K562 (cell line): ENCODE data around the gene PRAMEF1. TPM values are rescaled to one million over a fixed set of nuclear protein-coding genes. Genes with fewer than 3 reads are reported as not detected.

Source experiments
- ASH1L ChIP-seq: fragments of 450-650 bp; IDR thresholded peaks from 2 replicates; pipeline ENCODE4 v1.6.1; 2018; ENCODE audit warnings: borderline replicate concordance, mild to moderate bottlenecking, low read depth; ENCODE audit not compliant: partially characterized antibody
- CBFA2T2 ChIP-seq: fragments of 450-650 bp; conservative IDR thresholded peaks from 2 replicates; pipeline ENCODE4 v1.6.1; 2017; ENCODE audit warnings: mild to moderate bottlenecking
- EHMT2 ChIP-seq: fragments of 450-650 bp; IDR thresholded peaks from 2 replicates; pipeline ENCODE4 v1.6.1; 2018; ENCODE audit warnings: antibody characterized with exemption
- EP300 ChIP-seq: IDR thresholded peaks from 2 replicates; pipeline ENCODE4 v1.6.1; 2012; ENCODE audit warnings: low read length, improper control_type of control experiment
- ESRRA ChIP-seq: fragments of 450-650 bp; IDR thresholded peaks from 2 replicates; pipeline ENCODE4 v1.6.1; 2014; ENCODE audit warnings: low read depth, mild to moderate bottlenecking, moderate library complexity, borderline replicate concordance
- FOXM1 ChIP-seq, 2 experiments: fragments of 450-650 bp in 1 of 2; sonication (generic) in 1 of 2; formaldehyde crosslinking in 1 of 2; IDR thresholded peaks; 2 replicates each; pipeline versions ENCODE4 v1.6.1 to v1.9.0; 2017 to 2022; ENCODE audit warnings: low read depth in 2 of 2, mild to moderate bottlenecking in 2 of 2, missing genetic modification reagents in 1 of 2, moderate library complexity in 1 of 2
- FOXP1 ChIP-seq: sonication (generic); formaldehyde crosslinking; IDR thresholded peaks from 2 replicates; pipeline ENCODE4 v1.8.0; 2022; ENCODE audit warnings: mild to moderate bottlenecking, missing genetic modification reagents
- MTF1 ChIP-seq: fragments of 250-450 bp; sonication (Bioruptor Pico); IDR thresholded peaks from 2 replicates; pipeline ENCODE4 v1.9.0; 2021; ENCODE audit warnings: moderate library complexity, mild to moderate bottlenecking, inconsistent platforms, borderline replicate concordance
- NFATC3 ChIP-seq: fragments of 450-650 bp; IDR thresholded peaks from 2 replicates; pipeline ENCODE4 v1.6.1; 2017; ENCODE audit warnings: mild to moderate bottlenecking
- NR2C2 ChIP-seq, 2 experiments: fragments of 200-800 bp in 1 of 2; sonication (Bioruptor generic) in 1 of 2; sonication (generic) in 1 of 2; formaldehyde crosslinking in 1 of 2; IDR thresholded peaks; 2 replicates each; pipeline versions ENCODE4 v1.6.1 to v1.8.0; 2016 to 2022; ENCODE audit warnings: mild to moderate bottlenecking in 1 of 2, missing compliant biosample characterization in 1 of 2, missing genetic modification characterization in 1 of 2, missing genetic modification reagents in 1 of 2
- POLR2H ChIP-seq: IDR thresholded peaks from 2 replicates; pipeline ENCODE4 v1.6.1; 2016; ENCODE audit warnings: missing genetic modification characterization, low read depth, mild to moderate bottlenecking, control low read depth, missing compliant biosample characterization, moderate library complexity
- RBM25 ChIP-seq: fragments of 200-400 bp; formaldehyde crosslinking; IDR thresholded peaks from 2 replicates; pipeline ENCODE4 v1.6.1; 2018; ENCODE audit warnings: low read length, low read depth, moderate library complexity; ENCODE audit not compliant: severe bottlenecking
- RHOXF2B ChIP-seq: fragments of 250-450 bp; sonication (Bioruptor Pico); conservative IDR thresholded peaks from 2 replicates; pipeline ENCODE4 v1.5.1; 2021
- TRIM24 ChIP-seq, 2 experiments: fragments of 450-650 bp; IDR thresholded peaks; 2 replicates each; pipeline ENCODE4 v1.6.1; 2016
- XRCC3 ChIP-seq: fragments of 450-650 bp; IDR thresholded peaks from 2 replicates; pipeline ENCODE4 v1.6.1; 2017; ENCODE audit warnings: mild to moderate bottlenecking, moderate library complexity
- ZKSCAN1 ChIP-seq: fragments of 150-350 bp; IDR thresholded peaks from 2 replicates; pipeline ENCODE4 v1.6.1; 2016; ENCODE audit warnings: low read depth, low read length
- ZNF239 ChIP-seq: fragments of 250-450 bp; sonication (Bioruptor Pico); IDR thresholded peaks from 2 replicates; pipeline ENCODE4 v1.4.0; 2020; ENCODE audit warnings: mild to moderate bottlenecking
- ZNF384 ChIP-seq: IDR thresholded peaks from 2 replicates; pipeline ENCODE4 v1.6.1; 2012; ENCODE audit warnings: low read depth, low read length, improper control_type of control experiment
- ZNF444 ChIP-seq: fragments of 250-450 bp; sonication (Bioruptor Pico); IDR thresholded peaks from 2 replicates; pipeline ENCODE4 v1.4.0; 2020; ENCODE audit warnings: mild to moderate bottlenecking, moderate library complexity
- polyA plus RNA-seq, 8 experiments: library from polyadenylated mRNA; depleted of rRNA in 4 of 8; stranded (reverse) in 5 of 8; unstranded in 3 of 8; fragments of >200 nt; fragmentation: Nextera tagmentation in 2 of 8; fragmentation: Illumina TruSeq in 1 of 8; extraction: Ambion mirVana in 2 of 8; extraction: Trizol in 1 of 8; gene quantifications; 2 replicates each; pipeline versions ENCODE4 v1.2.1 to v1.2.3, GENCODE V29; 2011 to 2014; ENCODE audit warnings: inconsistent platforms in 1 of 8, missing spikeins in 1 of 8
- total RNA-seq, 7 experiments: library from RNA; depleted of rRNA in 6 of 7; stranded (reverse); fragments of >200 nt in 6 of 7; fragmentation: Illumina TruSeq in 2 of 7; extraction: Trizol in 2 of 7; gene quantifications; 2 replicates each; pipeline versions ENCODE4 v1.2.1 to v1.2.3, GENCODE V29; 2011 to 2021; ENCODE audit warnings: low replicate concordance in 1 of 7
- TF ChIP-seq, protein P1 (sequence below): IDR thresholded peaks from 2 replicates; pipeline ENCODE4 v1.6.1; 2014; ENCODE audit warnings: antibody characterized with exemption
- TF ChIP-seq, protein P2 (sequence below): sonication (generic); formaldehyde crosslinking; IDR thresholded peaks from 2 replicates; pipeline ENCODE4 v1.8.1; 2023; ENCODE audit warnings: mild to moderate bottlenecking, missing genetic modification reagents
- TF ChIP-seq, protein P3 (sequence below): sonication (generic); IDR thresholded peaks from 2 replicates; pipeline ENCODE4 v1.6.1; 2016
- TF ChIP-seq, protein P4 (sequence below): fragments of 200-400 bp; formaldehyde crosslinking; IDR thresholded peaks from 2 replicates; pipeline ENCODE4 v1.6.1; 2017; ENCODE audit warnings: mild to moderate bottlenecking, low read depth, low read length, moderate library complexity

Gene PRAMEF1
- total and polyA plus RNA-seq, 9 of the 15 experiments (the other 6 are each of a cell fraction or from before 2014, with no cell fraction given): not detected

DNA sequence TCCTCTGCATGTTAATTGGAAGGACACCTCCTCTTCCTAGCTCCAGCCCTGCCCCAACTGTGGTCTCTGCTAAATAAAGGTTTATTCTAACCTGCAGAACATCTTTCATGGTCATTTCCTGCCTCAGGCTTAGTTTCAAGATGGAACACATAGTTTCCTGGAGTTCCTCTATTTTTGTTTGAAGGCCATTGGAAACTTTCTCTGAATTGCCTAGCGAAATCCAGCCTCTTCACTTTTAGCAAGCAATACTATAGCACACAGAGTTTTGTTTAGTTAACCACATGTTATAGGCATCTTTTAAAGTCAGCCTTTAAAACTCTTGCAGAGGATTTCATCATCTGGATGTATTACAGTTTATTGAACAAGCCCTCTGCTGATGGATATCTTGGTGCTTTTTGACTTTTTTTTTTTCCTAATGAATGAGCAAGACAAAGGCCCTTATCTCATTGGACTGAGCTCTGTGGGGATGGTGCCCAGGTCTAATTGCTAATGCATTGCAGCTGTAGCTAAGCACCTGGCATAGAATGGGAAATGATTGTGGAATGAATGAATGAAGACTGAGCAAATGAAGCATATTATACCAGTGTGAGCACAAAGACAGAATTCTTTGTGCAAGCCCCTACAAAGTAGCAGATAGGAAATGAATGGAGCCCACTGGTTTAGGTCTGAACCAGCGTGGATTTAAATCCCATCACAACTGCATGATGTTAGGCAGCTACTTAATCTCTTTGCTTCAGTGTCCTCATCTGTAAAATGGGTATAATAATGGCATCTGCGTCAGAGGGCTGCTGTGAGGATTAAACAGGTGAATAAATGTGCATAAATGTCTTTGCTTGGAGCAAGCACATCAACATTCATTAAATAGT is 45.8 kb upstream of the PRAMEF1 start (continued):
- TF ChIP-seq CBFA2T2 (no peak), XRCC3 (no peak), EHMT2 (no peak), ZKSCAN1 (no peak), EP300 (peak; percentile 98), RHOXF2B (CRISPR knock-in tag) (0 out of 2 replicates have a peak, but pooled peaks have one; percentile 26), NFATC3 (no peak), ZNF239 (peak; percentile 53; the same call in 1 of the 2 replicates), FOXP1 (CRISPR knock-in tag) (no peak), ZNF444 (no peak), ZNF384 (peak; percentile 95), POLR2H (tag) (peak; percentile 79), RBM25 (peak; percentile 97), FOXM1 (IDR thresholded peaks at IDR 0.05; ENCODE audit: low read depth) (peak; percentile 86; the same call in 1 of the 2 replicates), FOXM1 (CRISPR knock-in tag; IDR thresholded peaks at IDR 0.05; ENCODE audit: low read depth) (0 out of 2 replicates have a peak, but pooled peaks have one; percentile 45), MTF1 (CRISPR knock-in tag) (no peak), ASH1L (no peak), TRIM24 (IDR thresholded peaks at IDR 0.05) (peak; percentile 98 to 100), NR2C2 (CRISPR knock-in tag; IDR thresholded peaks at IDR 0.05) (no peak), NR2C2 (tag; IDR thresholded peaks at IDR 0.05) (peak; percentile 54), ESRRA (peak; percentile 45; the same call in 1 of the 2 replicates)
- TF ChIP-seq, protein P1, sequence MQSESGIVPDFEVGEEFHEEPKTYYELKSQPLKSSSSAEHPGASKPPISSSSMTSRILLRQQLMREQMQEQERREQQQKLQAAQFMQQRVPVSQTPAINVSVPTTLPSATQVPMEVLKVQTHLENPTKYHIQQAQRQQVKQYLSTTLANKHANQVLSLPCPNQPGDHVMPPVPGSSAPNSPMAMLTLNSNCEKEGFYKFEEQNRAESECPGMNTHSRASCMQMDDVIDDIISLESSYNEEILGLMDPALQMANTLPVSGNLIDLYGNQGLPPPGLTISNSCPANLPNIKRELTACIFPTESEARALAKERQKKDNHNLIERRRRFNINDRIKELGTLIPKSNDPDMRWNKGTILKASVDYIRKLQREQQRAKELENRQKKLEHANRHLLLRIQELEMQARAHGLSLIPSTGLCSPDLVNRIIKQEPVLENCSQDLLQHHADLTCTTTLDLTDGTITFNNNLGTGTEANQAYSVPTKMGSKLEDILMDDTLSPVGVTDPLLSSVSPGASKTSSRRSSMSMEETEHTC: no peak
- TF ChIP-seq, protein P2, sequence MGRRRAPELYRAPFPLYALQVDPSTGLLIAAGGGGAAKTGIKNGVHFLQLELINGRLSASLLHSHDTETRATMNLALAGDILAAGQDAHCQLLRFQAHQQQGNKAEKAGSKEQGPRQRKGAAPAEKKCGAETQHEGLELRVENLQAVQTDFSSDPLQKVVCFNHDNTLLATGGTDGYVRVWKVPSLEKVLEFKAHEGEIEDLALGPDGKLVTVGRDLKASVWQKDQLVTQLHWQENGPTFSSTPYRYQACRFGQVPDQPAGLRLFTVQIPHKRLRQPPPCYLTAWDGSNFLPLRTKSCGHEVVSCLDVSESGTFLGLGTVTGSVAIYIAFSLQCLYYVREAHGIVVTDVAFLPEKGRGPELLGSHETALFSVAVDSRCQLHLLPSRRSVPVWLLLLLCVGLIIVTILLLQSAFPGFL: no peak
- TF ChIP-seq, protein P3, sequence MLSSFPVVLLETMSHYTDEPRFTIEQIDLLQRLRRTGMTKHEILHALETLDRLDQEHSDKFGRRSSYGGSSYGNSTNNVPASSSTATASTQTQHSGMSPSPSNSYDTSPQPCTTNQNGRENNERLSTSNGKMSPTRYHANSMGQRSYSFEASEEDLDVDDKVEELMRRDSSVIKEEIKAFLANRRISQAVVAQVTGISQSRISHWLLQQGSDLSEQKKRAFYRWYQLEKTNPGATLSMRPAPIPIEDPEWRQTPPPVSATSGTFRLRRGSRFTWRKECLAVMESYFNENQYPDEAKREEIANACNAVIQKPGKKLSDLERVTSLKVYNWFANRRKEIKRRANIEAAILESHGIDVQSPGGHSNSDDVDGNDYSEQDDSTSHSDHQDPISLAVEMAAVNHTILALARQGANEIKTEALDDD: peak; percentile 32; the same call in 1 of the 2 replicates
- TF ChIP-seq, protein P4, sequence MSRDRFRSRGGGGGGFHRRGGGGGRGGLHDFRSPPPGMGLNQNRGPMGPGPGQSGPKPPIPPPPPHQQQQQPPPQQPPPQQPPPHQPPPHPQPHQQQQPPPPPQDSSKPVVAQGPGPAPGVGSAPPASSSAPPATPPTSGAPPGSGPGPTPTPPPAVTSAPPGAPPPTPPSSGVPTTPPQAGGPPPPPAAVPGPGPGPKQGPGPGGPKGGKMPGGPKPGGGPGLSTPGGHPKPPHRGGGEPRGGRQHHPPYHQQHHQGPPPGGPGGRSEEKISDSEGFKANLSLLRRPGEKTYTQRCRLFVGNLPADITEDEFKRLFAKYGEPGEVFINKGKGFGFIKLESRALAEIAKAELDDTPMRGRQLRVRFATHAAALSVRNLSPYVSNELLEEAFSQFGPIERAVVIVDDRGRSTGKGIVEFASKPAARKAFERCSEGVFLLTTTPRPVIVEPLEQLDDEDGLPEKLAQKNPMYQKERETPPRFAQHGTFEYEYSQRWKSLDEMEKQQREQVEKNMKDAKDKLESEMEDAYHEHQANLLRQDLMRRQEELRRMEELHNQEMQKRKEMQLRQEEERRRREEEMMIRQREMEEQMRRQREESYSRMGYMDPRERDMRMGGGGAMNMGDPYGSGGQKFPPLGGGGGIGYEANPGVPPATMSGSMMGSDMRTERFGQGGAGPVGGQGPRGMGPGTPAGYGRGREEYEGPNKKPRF: no peak
